K562 (cell line): ENCODE data around the gene KCNH2. TPM values are rescaled to one million over a fixed set of nuclear protein-coding genes. Genes with fewer than 3 reads are reported as not detected.

ENCODE experiments used
- BCOR ChIP-seq: fragments of 450-650 bp; IDR thresholded peaks from 2 replicates; pipeline ENCODE4 v1.6.1; 2016
- CEBPB ChIP-seq: fragments of 450-650 bp; IDR thresholded peaks from 2 replicates; pipeline ENCODE4 v1.6.1; 2016; ENCODE audit warnings: missing genetic modification characterization, missing compliant biosample characterization
- ESRRB ChIP-seq: fragments of 250-450 bp; sonication (Bioruptor Pico); IDR thresholded peaks from 2 replicates; pipeline ENCODE4 v1.5.0; 2020; ENCODE audit warnings: mild to moderate bottlenecking, moderate library complexity, borderline replicate concordance
- GTF2B ChIP-seq: IDR thresholded peaks from 2 replicates; pipeline ENCODE4 v1.6.1; 2011; ENCODE audit not compliant: insufficient read length; ENCODE audit errors: extremely low read depth
- GTF3C2 ChIP-seq: IDR thresholded peaks from 3 replicates; pipeline ENCODE4 v1.6.1; 2011; ENCODE audit warnings: borderline replicate concordance, mild to moderate bottlenecking, moderate library complexity; ENCODE audit not compliant: insufficient read length; ENCODE audit errors: extremely low read depth
- HDAC1 ChIP-seq, 2 experiments: fragments of 450-650 bp; IDR thresholded peaks; 2 replicates each; pipeline ENCODE4 v1.6.1; 2016 to 2017; ENCODE audit warnings: inconsistent platforms in 1 of 2, mild to moderate bottlenecking in 1 of 2, moderate library complexity in 1 of 2
- HEY1 ChIP-seq: fragments of 250-450 bp; sonication (Bioruptor Pico); IDR thresholded peaks from 2 replicates; pipeline ENCODE4 v1.5.0; 2020; ENCODE audit warnings: mild to moderate bottlenecking, moderate library complexity, borderline replicate concordance
- HMG20A ChIP-seq: fragments of 450-650 bp; formaldehyde crosslinking; conservative IDR thresholded peaks from 2 replicates; pipeline ENCODE4 v1.4.0; 2020; ENCODE audit warnings: mild to moderate bottlenecking, mixed read lengths
- IRF2 ChIP-seq: sonication (generic); formaldehyde crosslinking; IDR thresholded peaks from 2 replicates; pipeline ENCODE4 v1.8.1; 2022; ENCODE audit warnings: mild to moderate bottlenecking, missing genetic modification reagents
- KLF10 ChIP-seq: fragments of 250-450 bp; sonication (Bioruptor Pico); IDR thresholded peaks from 2 replicates; pipeline ENCODE4 v1.6.1; 2021; ENCODE audit warnings: matching md5 sums
- MECOM ChIP-seq: fragments of 250-450 bp; sonication (Bioruptor Pico); IDR thresholded peaks from 2 replicates; pipeline ENCODE4 v1.8.0; 2022; ENCODE audit warnings: inconsistent platforms
- NR4A1 ChIP-seq, 2 experiments: fragments of 250-450 bp in 1 of 2; fragments of 450-650 bp in 1 of 2; sonication (Bioruptor Pico) in 1 of 2; IDR thresholded peaks; 2 replicates each; pipeline versions ENCODE4 v1.4.0 to v1.6.1; 2016 to 2020; ENCODE audit warnings: mild to moderate bottlenecking in 2 of 2, missing compliant biosample characterization in 1 of 2, missing genetic modification characterization in 1 of 2, moderate library complexity in 1 of 2
- PURB ChIP-seq: sonication (generic); formaldehyde crosslinking; IDR thresholded peaks from 2 replicates; pipeline ENCODE4 v1.9.0; 2021; ENCODE audit warnings: low read depth, mild to moderate bottlenecking, missing genetic modification reagents
- RBFOX2 ChIP-seq: fragments of 200-400 bp; formaldehyde crosslinking; IDR thresholded peaks from 2 replicates; pipeline ENCODE4 v1.6.1; 2017; ENCODE audit warnings: low read depth, mild to moderate bottlenecking, low read length, moderate library complexity
- SAFB ChIP-seq: fragments of 200-400 bp; formaldehyde crosslinking; IDR thresholded peaks from 2 replicates; pipeline ENCODE4 v1.6.1; 2017; ENCODE audit warnings: low read depth, low read length, borderline replicate concordance
- SMARCC2 ChIP-seq: fragments of 450-650 bp; IDR thresholded peaks from 2 replicates; pipeline ENCODE4 v1.6.1; 2017; ENCODE audit warnings: antibody characterized with exemption, moderate library complexity, mild to moderate bottlenecking, low read depth
- TEAD2 ChIP-seq: fragments of 450-650 bp; IDR thresholded peaks from 2 replicates; pipeline ENCODE4 v1.6.1; 2016; ENCODE audit warnings: missing genetic modification characterization, control low read depth, missing compliant biosample characterization
- THRA ChIP-seq: fragments of 450-650 bp; IDR thresholded peaks from 2 replicates; pipeline ENCODE4 v1.6.1; 2017; ENCODE audit warnings: mild to moderate bottlenecking, moderate library complexity
- ZKSCAN3 ChIP-seq: fragments of 250-450 bp; sonication (Bioruptor Pico); IDR thresholded peaks from 2 replicates; pipeline ENCODE4 v1.4.0; 2020
- ZNF449 ChIP-seq: fragments of 250-450 bp; sonication (Bioruptor Pico); IDR thresholded peaks from 2 replicates; pipeline ENCODE4 v1.8.0; 2022; ENCODE audit warnings: moderate library complexity, mild to moderate bottlenecking, inconsistent platforms
- polyA plus RNA-seq, 8 experiments: library from polyadenylated mRNA; depleted of rRNA in 4 of 8; stranded (reverse) in 5 of 8; unstranded in 3 of 8; fragments of >200 nt; fragmentation: Nextera tagmentation in 2 of 8; fragmentation: Illumina TruSeq in 1 of 8; extraction: Ambion mirVana in 2 of 8; extraction: Trizol in 1 of 8; gene quantifications; 2 replicates each; pipeline versions ENCODE4 v1.2.1 to v1.2.3, GENCODE V29; 2011 to 2014; ENCODE audit warnings: inconsistent platforms in 1 of 8, missing spikeins in 1 of 8
- total RNA-seq, 7 experiments: library from RNA; depleted of rRNA in 6 of 7; stranded (reverse); fragments of >200 nt in 6 of 7; fragmentation: Illumina TruSeq in 2 of 7; extraction: Trizol in 2 of 7; gene quantifications; 2 replicates each; pipeline versions ENCODE4 v1.2.1 to v1.2.3, GENCODE V29; 2011 to 2021; ENCODE audit warnings: low replicate concordance in 1 of 7

The KCNH2 gene
- total and polyA plus RNA-seq, 9 of the 15 experiments (the other 6 are each of a cell fraction or from before 2014, with no cell fraction given): 18.1 to 368 (median 218) TPM

GRCh38 chr7:150955519-150956394, 22.4 kb downstream of the KCNH2 start (continued):
- TF ChIP-seq ZNF449 (CRISPR knock-in tag) (no peak; the same call in 1 of the 2 replicates), HEY1 (no peak), PURB (no peak), NR4A1 (CRISPR knock-in tag; IDR thresholded peaks at IDR 0.05) (peak; percentile 93), NR4A1 (tag; IDR thresholded peaks at IDR 0.05) (peak; percentile 90), TEAD2 (no peak), HDAC1 (IDR thresholded peaks at IDR 0.05) (peak in 1 of 2 experiments; percentile 89; a peak in 2 of 4 replicates), SAFB (no peak), SMARCC2 (peak; percentile 60), KLF10 (CRISPR knock-in tag) (no peak), ESRRB (no peak), MECOM (CRISPR knock-in tag) (0 out of 2 replicates have a peak, but pooled peaks have one; percentile 49), GTF2B (no peak), BCOR (peak; percentile 91), IRF2 (CRISPR knock-in tag) (no peak), RBFOX2 (peak; percentile 87), HMG20A (no peak), CEBPB (tag) (no peak), GTF3C2 (no peak), ZKSCAN3 (CRISPR knock-in tag) (no peak), THRA (no peak)
